ENCODE data around the gene SPATS2L.
A peak's percentile ranks its signal among the peaks of the same experiment; 100 is the strongest.

Gene SPATS2L

GRCh38 chr2:200525066-200525465, 218.6 kb downstream of the SPATS2L start:
- DNase-seq, result no peak

- no peak for DNase-seq
These were observed 219.0 kb downstream of the SPATS2L start for GRCh38 chr2:200525551-200525881.

- DNase-seq, result peak; percentile 74
These were observed 219.6 kb downstream of the SPATS2L start, which contains the start of gene SGO2 for GRCh38 chr2:200525882-200526651. Gene SGO2 (plus strand): TSS chr2:200526207. CDS start chr2:200532976, 6,769 bp downstream.

GRCh38 chr2:200528228-200528627, 221.7 kb downstream of the SPATS2L start:
- no peak for DNase-seq

Measured in NCI-H226 (cell line).